GM18508 (cell line): ENCODE measurements around the gene SFSWAP.
"Not testable (repeated sequence)": the region's sequence is repeated elsewhere in the genome, so short reads cannot be mapped to it uniquely, and the experiment has no call there.

Experiments used
- ATAC-seq: cut with Tn5 transposase; IDR thresholded peaks from one replicate; pipeline ENCODE4 v1.9.1; 2021; ENCODE audit warnings: moderate number of reproducible peaks; ENCODE audit not compliant: insufficient read depth, unreplicated experiment

The SFSWAP gene

GRCh38 chr12:131710464-131711457, at the start of gene SFSWAP:
SFSWAP (plus strand) TSS chr12:131711090; CDS start chr12:131711230, 140 bp downstream.
- peak; percentile 82 for ATAC-seq

GRCh38 chr12:131661170-131661985, 49.5 kb upstream of the SFSWAP start:
- ATAC-seq = not testable (repeated sequence)

- ATAC-seq = not testable (repeated sequence)
These were observed 49.0 kb upstream of the SFSWAP start for GRCh38 chr12:131661986-131662288.

- not testable (repeated sequence) for ATAC-seq
These were observed 48.5 kb upstream of the SFSWAP start for GRCh38 chr12:131662346-131662745.

GRCh38 chr12:131665666-131666065, 45.2 kb upstream of the SFSWAP start:
- not testable (repeated sequence) for ATAC-seq

- ATAC-seq = not testable (repeated sequence)
These were observed 44.4 kb upstream of the SFSWAP start for GRCh38 chr12:131666486-131666885.

- ATAC-seq = not testable (repeated sequence)
These were observed 43.8 kb upstream of the SFSWAP start for GRCh38 chr12:131666978-131667601.

- ATAC-seq = no peak
These were observed 39.6 kb upstream of the SFSWAP start for GRCh38 chr12:131671276-131671675.

- no peak for ATAC-seq
These were observed 39.0 kb upstream of the SFSWAP start for GRCh38 chr12:131671871-131672270.

GRCh38 chr12:131672311-131672940, 38.5 kb upstream of the SFSWAP start:
- no peak for ATAC-seq

- ATAC-seq = no peak
These were observed 37.7 kb upstream of the SFSWAP start for GRCh38 chr12:131672941-131673887.

GRCh38 chr12:131673888-131674257, 37.0 kb upstream of the SFSWAP start:
- ATAC-seq = no peak

- ATAC-seq = no peak
These were observed 36.5 kb upstream of the SFSWAP start for GRCh38 chr12:131674373-131674772.

- no peak for ATAC-seq
These were observed 35.5 kb upstream of the SFSWAP start for GRCh38 chr12:131675126-131676080.

- no peak for ATAC-seq
These were observed 34.3 kb upstream of the SFSWAP start for GRCh38 chr12:131676544-131676943.

- ATAC-seq = not testable (repeated sequence)
These were observed 33.8 kb upstream of the SFSWAP start for GRCh38 chr12:131677067-131677466.

GRCh38 chr12:131677699-131678098, 33.2 kb upstream of the SFSWAP start:
- no peak for ATAC-seq
